CD4-positive, alpha-beta memory T cell (primary cell): ENCODE data around the gene ABHD8. TPM values are rescaled to one million over a fixed set of nuclear protein-coding genes. Genes with fewer than 3 reads are reported as not detected.

Source experiments
- CTCF ChIA-PET: fragments of 350-600 bp; sonication (Branson Sonifier 250); formaldehyde crosslinking; loops from one replicate; lab custom pipeline; 2021; ENCODE audit warnings: inconsistent platforms; ENCODE audit not compliant: partially characterized antibody; lab: Charles Lee
- POLR2A ChIA-PET: fragments of 350-600 bp; sonication (Branson Sonifier 250); formaldehyde crosslinking; loops from one replicate; lab custom pipeline; 2021; ENCODE audit not compliant: partially characterized antibody; lab: Charles Lee
- DNase-seq, 5 donors: peaks; one replicate each; pipeline versions ENCODE4 v3.0.0 to v3.0.0-alpha.2; 2020 to 2022; ENCODE audit warnings: mixed read lengths in 1 of 5
- H3K27ac ChIP-seq: one replicate; pipeline ENCODE4 v1.7.0; 2013; ENCODE audit warnings: low read depth, low read length
- H3K27me3 ChIP-seq: 2 replicates; pipeline ENCODE4 v1.7.0; 2013; ENCODE audit warnings: mild to moderate bottlenecking, low read length, moderate library complexity; ENCODE audit not compliant: insufficient read depth
- H3K36me3 ChIP-seq: 2 replicates; pipeline ENCODE4 v1.7.0; 2013; ENCODE audit warnings: mild to moderate bottlenecking, low read length, moderate library complexity; ENCODE audit not compliant: insufficient read depth
- H3K4me1 ChIP-seq: 2 replicates; pipeline ENCODE4 v1.7.0; 2013; ENCODE audit warnings: mild to moderate bottlenecking, low read length, moderate library complexity; ENCODE audit not compliant: insufficient read depth
- H3K4me3 ChIP-seq, 2 donors: one replicate each; pipeline ENCODE4 v1.7.0; 2013; ENCODE audit warnings: low read length in 2 of 2, mild to moderate bottlenecking in 1 of 2
- H3K9me3 ChIP-seq, 2 donors: one replicate each; pipeline ENCODE4 v1.7.0; 2013; ENCODE audit warnings: low read length in 2 of 2, control low read depth in 1 of 2; ENCODE audit not compliant: control insufficient read depth in 1 of 2
- H3K27ac Mint-ChIP-seq, 7 donors: one replicate each; pipeline ENCODE4 v1.8.0; 2020 to 2021; ENCODE audit warnings: mixed read lengths in 7 of 7, mild to moderate bottlenecking in 6 of 7, inconsistent platforms in 3 of 7, moderate library complexity in 3 of 7
- H3K27me3 Mint-ChIP-seq, 2 donors: one replicate each; pipeline ENCODE4 v1.8.0; 2020 to 2021; ENCODE audit warnings: mixed read lengths in 2 of 2
- H3K36me3 Mint-ChIP-seq, 2 donors: one replicate each; pipeline ENCODE4 v1.8.0; 2020 to 2021; ENCODE audit warnings: mixed read lengths in 2 of 2, inconsistent platforms in 1 of 2, mild to moderate bottlenecking in 1 of 2
- H3K4me1 Mint-ChIP-seq, 4 donors: one replicate each; pipeline ENCODE4 v1.8.0; 2020 to 2021; ENCODE audit warnings: mixed read lengths in 4 of 4, mild to moderate bottlenecking in 1 of 4
- H3K4me3 Mint-ChIP-seq, 8 donors: one replicate each; pipeline ENCODE4 v1.8.0; 2020 to 2021; ENCODE audit warnings: mixed read lengths in 8 of 8, mild to moderate bottlenecking in 7 of 8, moderate library complexity in 6 of 8, inconsistent platforms in 3 of 8
- H3K9me3 Mint-ChIP-seq, 8 donors: one replicate each; pipeline ENCODE4 v1.8.0; 2020 to 2021; ENCODE audit warnings: mixed read lengths in 8 of 8, mild to moderate bottlenecking in 5 of 8, inconsistent platforms in 3 of 8, moderate library complexity in 1 of 8
- intact Hi-C: fragments of 100-400 bp; cut with micrococcal nuclease; formaldehyde crosslinking; loops from one replicate; pipeline ENCODE4 v1.15.1; 2023
- polyA plus RNA-seq, 2 donors: library from polyadenylated mRNA; unstranded; fragments of 300-500 nt; fragmentation: Illumina TruSeq; gene quantifications; one replicate each; pipeline ENCODE4 v1.2.3, GENCODE V29; 2021
- total RNA-seq, 2 experiments: library from RNA; stranded (reverse); gene quantifications; one replicate each; pipeline ENCODE4 v1.2.3, GENCODE V29; 2021

The ABHD8 gene
- total and polyA plus RNA-seq, 4 experiments from 2014 or later, result 6.0 to 10.1 (median 8.6) TPM

DNA sequence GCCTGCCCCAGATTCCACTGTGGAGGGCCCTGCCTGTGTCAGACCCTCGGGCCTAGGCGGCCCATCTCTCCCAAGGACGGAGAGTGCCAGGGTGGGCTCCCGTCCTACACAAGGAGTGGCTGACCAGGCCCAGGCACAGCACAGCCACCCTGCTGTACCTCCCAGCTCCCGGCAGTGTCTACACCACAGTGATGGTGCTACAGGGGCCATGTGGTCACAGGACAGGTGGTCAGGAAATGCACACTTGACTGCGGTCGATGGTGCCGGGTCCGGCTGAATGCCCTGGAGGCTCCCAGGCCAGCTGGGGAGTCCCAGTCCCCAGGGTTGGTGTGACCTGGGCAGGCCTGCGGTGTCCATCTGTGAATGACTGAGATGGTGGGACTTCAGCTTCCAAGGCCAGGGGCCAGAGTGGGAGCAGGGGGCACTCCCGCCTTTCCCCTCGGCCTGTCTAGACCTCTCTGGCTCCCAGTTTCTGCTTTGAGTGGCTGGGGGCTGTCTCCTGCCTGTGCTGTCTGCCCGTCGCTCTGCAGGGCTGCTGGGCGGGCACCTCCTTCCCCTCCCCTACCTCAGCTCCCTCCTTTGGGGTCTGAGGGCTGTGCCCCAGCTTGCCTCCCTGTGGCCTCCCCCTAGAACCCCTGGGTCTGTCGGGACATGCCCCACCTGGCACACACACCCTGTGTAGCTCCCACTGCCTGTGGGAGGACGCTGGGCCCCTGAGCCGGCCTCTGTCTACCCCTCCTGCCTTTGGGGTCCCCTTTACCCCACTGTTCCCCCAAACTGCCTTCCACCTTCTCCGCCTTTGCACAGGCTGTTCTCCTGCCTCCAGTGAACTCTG lies 18.6 kb upstream of the ABHD8 start:
- H3K27ac ChIP-seq, result no peak overlapping the region
- Mint-ChIP-seq H3K4me1 (peaks cover 0 to 10% (median 4%) of the 10 kb centered on the region in 4 donors), H3K27ac (peak overlapping the region in 2 of 7 donors; percentile 53 to 74), H3K27me3 (no peaks in the 10 kb centered on the region), H3K9me3 (no peaks in the 10 kb centered on the region), H3K36me3 (peaks cover 9 to 19% of the 10 kb centered on the region in 2 donors), H3K4me3 (no peak overlapping the region)
- H3K27me3 ChIP-seq, result no peaks in the 10 kb centered on the region
- intact Hi-C loops, result no loop called here
- no peak for DNase-seq
- peaks cover 16% of the 10 kb centered on the region for H3K36me3 ChIP-seq
- ChIA-PET CTCF (interaction anchor here (1.3 kb wide), 1 partner anchor 17 kb away, joined by 6 read pairs; the partner anchor contains the start of gene MRPL34), POLR2A (interaction anchor here (1.4 to 2.0 kb wide), 3 partner anchors 11 to 13 kb away, joined by 4 to 9 read pairs (median 8); partner anchors contain the start of genes ANO8 and DDA1)
- H3K4me3 ChIP-seq, result no peak overlapping the region
- H3K9me3 ChIP-seq, result no peaks in the 10 kb centered on the region
- peaks cover 3% of the 10 kb centered on the region for H3K4me1 ChIP-seq

DNA sequence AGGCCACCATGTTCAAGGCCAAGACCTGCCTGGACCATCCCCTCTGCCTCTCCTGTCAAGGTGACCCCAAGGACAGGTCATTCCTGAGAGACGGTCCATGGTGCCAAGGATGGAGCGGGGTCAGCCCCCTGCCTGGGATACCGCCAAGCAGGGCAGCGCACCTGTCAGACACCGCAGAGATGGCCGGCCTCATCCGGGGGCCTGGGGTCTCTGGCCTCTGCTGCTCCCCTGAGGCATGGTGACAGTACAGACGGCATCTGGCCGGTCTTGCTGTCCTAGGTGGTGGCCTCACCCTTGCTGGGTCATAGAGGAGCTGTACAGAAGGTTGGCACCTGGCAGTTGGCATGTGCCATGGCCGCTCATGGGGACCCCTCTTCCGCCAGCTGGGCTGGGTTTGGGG lies 17.2 kb upstream of the ABHD8 start:
- POLR2A ChIA-PET, result no interaction called here

DNA sequence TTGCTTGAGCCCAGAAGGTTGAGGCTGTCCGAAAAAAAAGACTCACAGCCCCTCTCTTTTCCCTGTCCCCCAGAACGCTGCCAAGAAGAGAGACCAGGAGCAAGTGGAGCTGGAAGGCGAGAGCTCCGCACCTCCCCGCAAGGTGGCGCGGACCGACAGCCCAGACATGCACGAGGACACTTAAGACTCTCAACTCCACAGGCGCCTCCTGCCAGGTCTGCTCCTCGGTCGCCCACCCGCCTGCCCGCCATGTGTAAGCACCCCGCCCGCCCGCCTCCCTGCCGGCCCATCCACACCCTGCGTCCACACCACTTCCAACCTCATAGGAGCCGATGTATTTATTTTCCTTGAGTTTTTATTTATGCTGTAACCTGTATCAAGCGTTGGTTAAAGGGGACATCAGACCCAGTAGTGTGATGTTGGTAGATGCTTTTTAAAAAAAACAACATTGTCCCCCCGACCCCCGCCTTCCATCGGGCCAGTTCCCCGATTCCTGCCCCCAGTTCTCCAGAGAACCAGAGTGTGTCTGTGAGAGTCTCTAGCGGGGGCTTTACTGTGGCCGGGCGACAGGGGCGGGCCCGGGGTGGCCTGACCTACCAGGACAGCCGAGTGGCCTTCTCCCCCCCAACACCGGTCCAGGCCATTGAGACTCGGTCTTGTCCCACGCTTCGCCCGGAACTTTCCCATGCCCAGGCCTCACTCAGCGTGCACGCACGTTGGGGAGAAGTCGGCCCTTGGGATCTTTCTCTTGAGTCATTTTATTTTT lies 16.4 kb upstream of the ABHD8 start:
- POLR2A ChIA-PET, result no interaction called here
- Histone ChIP-seq H3K9me3 (no peaks in the 10 kb centered on the region), H3K36me3 (peaks cover 26% of the 10 kb centered on the region), H3K4me1 (peaks cover 3% of the 10 kb centered on the region), H3K27me3 (no peaks in the 10 kb centered on the region), H3K4me3 (no peak overlapping the region), H3K27ac (no peak overlapping the region)
- no peak for DNase-seq
- Mint-ChIP-seq H3K4me3 (no peak overlapping the region), H3K9me3 (no peaks in the 10 kb centered on the region), H3K4me1 (peaks cover 0 to 17% (median 4%) of the 10 kb centered on the region in 4 donors), H3K27ac (no peak overlapping the region), H3K36me3 (peaks cover 17 to 30% of the 10 kb centered on the region in 2 donors), H3K27me3 (no peaks in the 10 kb centered on the region)
- intact Hi-C loops, result no loop called here
- CTCF ChIA-PET, result no interaction called here

More for the DNA sequence above, 17.2 kb upstream of the ABHD8 start:
- intact Hi-C loops, result no loop called here
- peaks cover 0 to 17% (median 4%) of the 10 kb centered on the region in 4 donors for H3K4me1 Mint-ChIP-seq
- no peaks in the 10 kb centered on the region for H3K9me3 Mint-ChIP-seq
- CTCF ChIA-PET, result no interaction called here
- Histone ChIP-seq H3K4me1 (peaks cover 3% of the 10 kb centered on the region), H3K27me3 (no peaks in the 10 kb centered on the region), H3K36me3 (peaks cover 22% of the 10 kb centered on the region), H3K4me3 (no peak overlapping the region), H3K27ac (no peak overlapping the region), H3K9me3 (no peaks in the 10 kb centered on the region)
- no peak overlapping the region for H3K4me3 Mint-ChIP-seq
- H3K27me3 Mint-ChIP-seq, result no peaks in the 10 kb centered on the region
- no peak overlapping the region for H3K27ac Mint-ChIP-seq
- H3K36me3 Mint-ChIP-seq, result peaks cover 17 to 28% of the 10 kb centered on the region in 2 donors
- no peak for DNase-seq

DNA sequence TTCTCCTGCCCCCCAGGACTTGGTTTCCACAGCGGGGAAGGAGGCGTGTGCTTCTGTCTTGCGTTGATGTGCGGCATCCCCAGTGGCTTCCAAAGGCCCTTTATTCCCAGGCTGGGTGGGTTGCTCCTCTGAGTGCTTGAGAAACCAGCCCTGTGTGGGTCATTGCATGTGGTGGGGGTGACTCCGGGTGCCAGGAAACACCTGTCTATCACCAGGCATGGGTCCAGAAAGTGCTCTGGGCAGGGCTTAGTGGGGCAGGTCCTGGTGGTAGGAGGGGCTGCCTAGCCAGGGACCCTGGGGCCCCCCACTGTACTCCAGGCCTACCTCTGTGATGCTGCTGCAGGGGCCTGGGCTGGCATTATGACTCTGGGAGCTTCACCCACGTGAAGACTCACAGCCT lies 15.7 kb upstream of the ABHD8 start:
- DNase-seq, result no peak
- Mint-ChIP-seq H3K27ac (no peak overlapping the region), H3K36me3 (peaks cover 17 to 31% of the 10 kb centered on the region in 2 donors), H3K4me1 (peaks cover 0 to 17% (median 4%) of the 10 kb centered on the region in 4 donors), H3K9me3 (no peaks in the 10 kb centered on the region), H3K27me3 (no peaks in the 10 kb centered on the region), H3K4me3 (no peak overlapping the region)
- ChIA-PET POLR2A (interaction anchor here (0.8 kb wide), 1 partner anchor 10 kb away, joined by 3 read pairs; no protein-coding TSS in a partner anchor), CTCF (no interaction called here)
- Histone ChIP-seq H3K9me3 (no peaks in the 10 kb centered on the region), H3K27me3 (no peaks in the 10 kb centered on the region), H3K27ac (no peak overlapping the region), H3K36me3 (peaks cover 33% of the 10 kb centered on the region), H3K4me1 (peaks cover 3% of the 10 kb centered on the region), H3K4me3 (no peak overlapping the region)
- intact Hi-C loops, result no loop called here

DNA sequence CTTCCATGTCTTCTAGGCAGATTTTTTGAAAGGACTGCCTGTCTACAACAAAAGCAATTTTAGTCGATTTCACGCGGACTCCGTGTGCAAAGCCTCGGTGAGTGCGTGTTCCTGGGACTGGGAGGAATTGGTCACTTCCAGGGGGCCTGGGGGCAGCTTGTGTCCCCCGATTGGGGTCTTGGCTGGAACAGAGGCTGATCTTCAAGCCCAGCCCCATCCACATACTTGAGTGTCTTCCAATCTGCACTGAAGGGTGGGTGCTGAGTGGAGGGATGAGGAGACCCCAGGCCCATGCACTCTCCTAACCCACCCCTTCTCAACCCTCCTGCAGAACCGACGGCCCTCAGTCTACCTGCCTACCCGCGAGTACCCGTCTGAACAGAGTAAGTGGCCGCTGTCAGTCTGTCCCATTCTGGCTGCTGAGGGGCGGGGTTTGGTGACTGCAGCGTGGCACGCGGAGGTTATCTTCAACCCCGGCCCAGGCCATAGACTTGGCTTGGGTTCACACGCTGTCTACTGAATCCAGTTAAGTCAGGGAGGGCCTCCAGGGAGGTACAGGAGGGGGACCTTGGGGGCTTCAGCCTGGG lies 10.9 kb upstream of the ABHD8 start:
- Mint-ChIP-seq H3K27ac (peak overlapping the region in 1 of 7 donors; percentile 8), H3K36me3 (peaks cover 11 to 24% of the 10 kb centered on the region in 2 donors)
- POLR2A ChIA-PET, result no interaction called here

DNA sequence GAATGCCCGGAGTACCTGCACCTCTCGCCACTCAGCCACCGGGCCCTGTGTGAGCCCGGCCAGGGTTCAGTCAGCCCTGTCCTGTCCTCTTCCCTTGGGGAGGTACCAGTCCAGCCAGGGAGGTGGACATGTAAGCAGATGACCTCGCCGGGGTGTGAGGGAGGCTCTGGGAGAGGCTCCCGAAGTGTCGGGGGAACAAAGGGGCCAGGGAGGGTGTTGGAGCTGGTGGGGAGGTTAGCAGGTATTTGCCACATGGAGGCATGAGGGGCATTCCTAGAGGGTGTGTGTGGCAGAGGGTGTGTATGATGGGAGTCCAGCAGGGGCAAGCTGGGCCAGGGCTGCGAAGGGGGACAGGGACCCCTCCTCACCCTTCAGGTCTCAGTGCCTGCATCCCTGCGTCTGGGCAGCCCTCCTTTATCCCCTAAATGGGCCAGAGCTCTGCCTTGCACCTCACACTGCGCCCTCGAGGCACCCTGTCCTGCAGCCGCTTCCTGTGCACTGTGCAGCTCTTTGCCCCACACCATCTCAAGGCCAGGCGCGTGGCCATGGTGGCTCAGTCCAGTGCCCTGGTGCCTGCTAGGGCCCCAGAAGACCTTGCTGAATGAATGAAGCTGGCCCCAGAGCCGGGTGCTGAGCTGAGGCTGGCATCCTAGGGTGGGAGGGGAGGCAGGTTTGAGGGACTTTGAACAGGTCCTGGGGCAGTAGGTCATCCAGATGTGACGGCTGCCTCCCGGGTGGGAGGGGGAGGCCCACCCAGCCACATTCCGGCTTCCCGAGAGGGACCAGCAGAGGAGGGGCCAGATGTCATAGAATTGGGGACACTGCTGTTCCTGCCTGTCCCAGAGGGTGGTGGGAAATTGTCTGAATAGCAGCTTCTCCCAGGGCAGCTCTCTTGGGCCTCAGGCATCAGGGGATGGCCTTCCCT lies 9.2 kb upstream of the ABHD8 start:
- POLR2A ChIA-PET, result interaction anchor here (1.1 to 1.5 kb wide), 3 partner anchors 12 to 15 kb away, joined by 3 to 5 read pairs (median 3); no protein-coding TSS in a partner anchor
- peaks cover 11 to 24% of the 10 kb centered on the region in 2 donors for H3K36me3 Mint-ChIP-seq
- H3K4me3 Mint-ChIP-seq, result no peak overlapping the region

More for the DNA sequence above, 10.9 kb upstream of the ABHD8 start:
- Histone ChIP-seq H3K27me3 (no peaks in the 10 kb centered on the region), H3K4me1 (peaks cover 24% of the 10 kb centered on the region), H3K27ac (no peak overlapping the region), H3K4me3 (no peak overlapping the region), H3K36me3 (peaks cover 29% of the 10 kb centered on the region), H3K9me3 (no peaks in the 10 kb centered on the region)
- no peaks in the 10 kb centered on the region for H3K9me3 Mint-ChIP-seq
- CTCF ChIA-PET, result no interaction called here
- H3K27me3 Mint-ChIP-seq, result no peaks in the 10 kb centered on the region
- DNase-seq, result peak in 1 of 5 donors; percentile 30
- H3K4me3 Mint-ChIP-seq, result no peak overlapping the region
- H3K4me1 Mint-ChIP-seq, result peaks cover 15 to 36% (median 22%) of the 10 kb centered on the region in 4 donors
- intact Hi-C loops, result no loop called here

More for the DNA sequence above, 9.2 kb upstream of the ABHD8 start:
- intact Hi-C loops, result no loop called here
- Histone ChIP-seq H3K36me3 (peaks cover 29% of the 10 kb centered on the region), H3K4me1 (peaks cover 30% of the 10 kb centered on the region), H3K4me3 (no peak overlapping the region), H3K9me3 (no peaks in the 10 kb centered on the region), H3K27me3 (no peaks in the 10 kb centered on the region), H3K27ac (no peak overlapping the region)
- H3K27me3 Mint-ChIP-seq, result no peaks in the 10 kb centered on the region
- H3K9me3 Mint-ChIP-seq, result no peaks in the 10 kb centered on the region
- DNase-seq, result peak in 1 of 5 donors; percentile 30
- CTCF ChIA-PET, result interaction anchor here (1.2 kb wide), 1 partner anchor 74 kb away, joined by 4 read pairs; no protein-coding TSS in a partner anchor
- peaks cover 20 to 46% (median 30%) of the 10 kb centered on the region in 4 donors for H3K4me1 Mint-ChIP-seq
- H3K27ac Mint-ChIP-seq, result no peak overlapping the region
